NCI-H2196 treated with DMSO at 0.1 percent for 48 hours (cell line): Measurements from ENCODE around the gene ATPAF1.

Experiments used
- DNase-seq: peaks from one replicate; lab custom pipeline; 2025; ENCODE audit not compliant: unreplicated experiment; lab: John Stamatoyannopoulos, UW

Gene ATPAF1

DNA sequence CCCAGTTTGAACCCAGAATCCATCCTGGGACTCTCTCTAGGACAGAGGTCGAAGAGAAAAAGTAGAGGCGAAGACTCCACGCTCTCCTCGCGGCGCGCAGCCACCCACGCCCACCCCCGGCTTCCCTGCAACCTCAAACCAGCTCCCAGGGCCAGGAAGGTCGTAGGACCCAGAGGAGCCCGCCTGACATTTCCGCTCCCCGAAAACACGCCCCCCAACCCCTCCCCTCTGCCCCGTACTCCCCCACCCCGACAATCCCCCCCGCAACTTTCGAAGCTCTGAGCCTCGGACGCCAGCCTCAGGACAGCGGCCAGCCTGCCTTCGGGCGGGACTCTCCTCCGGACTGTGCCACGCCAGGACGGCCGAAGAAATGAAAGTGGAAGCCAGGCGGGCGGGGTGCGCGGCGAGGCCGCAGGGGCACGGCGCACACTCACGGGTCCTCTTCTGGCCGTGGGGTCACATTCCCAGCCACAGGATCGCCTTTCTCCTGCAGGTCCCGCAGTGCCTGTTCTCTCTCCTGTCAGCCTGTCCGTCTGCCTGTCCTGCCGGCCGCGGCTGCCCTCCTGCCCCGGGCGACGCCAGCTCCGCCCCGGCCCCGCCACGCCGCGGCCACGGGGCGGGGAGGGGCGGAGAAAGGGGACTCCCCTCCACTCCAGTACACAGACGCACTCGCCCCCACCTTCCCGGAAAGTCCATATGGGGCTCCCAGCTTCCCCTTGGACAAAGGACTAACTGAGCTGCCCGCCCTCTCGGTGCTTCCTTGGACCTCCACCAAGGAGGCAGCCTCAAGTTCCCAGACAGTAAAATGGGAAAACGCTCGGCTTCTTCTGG lies 51.7 kb downstream of the ATPAF1 start, which contains the start of gene MOB3C:
TSS of gene MOB3C (minus strand) at position 535 of the 831 bp plus-strand sequence. CDS start 3,490 bp downstream, outside the sequence.
- DNase-seq = peak; percentile 15

DNA sequence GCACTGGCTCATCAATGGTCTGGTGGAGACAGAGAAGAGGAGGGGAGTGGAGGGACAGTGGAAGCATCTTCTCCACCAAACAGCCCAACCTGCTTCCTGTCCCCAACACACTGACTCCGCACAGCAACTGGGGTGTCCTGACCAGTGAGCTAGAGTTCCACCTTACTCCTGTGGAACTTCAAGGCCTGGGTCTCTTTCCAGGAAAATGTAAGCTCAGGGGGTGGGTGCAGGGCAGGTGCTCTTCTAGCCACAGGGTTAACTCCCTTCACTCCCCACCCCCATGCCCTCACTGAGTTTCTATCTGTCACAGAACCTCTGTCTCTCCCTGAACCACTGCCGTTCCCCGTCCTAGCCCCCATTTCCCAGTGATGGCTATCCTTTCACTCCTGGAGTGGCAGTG lies 52.4 kb downstream of the ATPAF1 start:
- DNase-seq = no peak

DNA sequence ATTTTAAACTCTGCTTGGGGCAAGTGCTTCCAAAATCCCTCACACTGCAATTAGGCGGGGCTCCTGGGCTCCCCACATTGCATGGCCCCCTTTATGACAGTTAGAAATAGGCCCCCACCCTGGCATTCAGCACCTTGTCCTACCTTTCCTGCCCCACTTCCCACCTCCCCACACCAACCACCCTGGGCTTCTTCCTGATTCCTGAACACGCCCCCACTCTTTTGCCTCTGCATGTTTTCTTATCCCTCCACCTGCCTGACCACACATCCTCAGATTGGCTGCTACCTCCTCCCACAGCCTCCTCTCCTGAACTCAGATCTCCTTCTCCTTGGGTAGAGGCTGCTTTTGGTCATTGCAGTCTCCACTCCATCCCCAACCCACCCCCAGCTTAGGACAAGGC lies 53.1 kb downstream of the ATPAF1 start:
- DNase-seq = no peak

DNA sequence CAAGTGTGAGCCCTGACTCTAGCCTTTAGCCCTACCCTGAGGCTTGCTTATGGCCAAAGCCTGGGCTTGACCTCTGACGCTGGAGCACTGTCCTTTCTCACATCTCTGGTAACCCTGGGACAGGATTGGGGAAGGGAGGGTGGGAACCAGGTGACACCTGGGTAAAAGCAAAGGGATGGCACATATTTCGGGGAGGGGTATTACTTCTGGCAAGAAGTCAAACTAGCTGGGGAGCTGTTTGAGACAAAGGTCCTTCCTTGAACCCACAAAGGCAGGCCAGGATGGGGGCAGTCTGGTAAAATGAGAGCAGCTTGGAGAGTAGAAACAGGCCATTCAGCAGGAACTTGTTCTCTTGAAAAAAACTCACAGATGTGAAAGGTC lies 53.6 kb downstream of the ATPAF1 start:
- no peak for DNase-seq

DNA sequence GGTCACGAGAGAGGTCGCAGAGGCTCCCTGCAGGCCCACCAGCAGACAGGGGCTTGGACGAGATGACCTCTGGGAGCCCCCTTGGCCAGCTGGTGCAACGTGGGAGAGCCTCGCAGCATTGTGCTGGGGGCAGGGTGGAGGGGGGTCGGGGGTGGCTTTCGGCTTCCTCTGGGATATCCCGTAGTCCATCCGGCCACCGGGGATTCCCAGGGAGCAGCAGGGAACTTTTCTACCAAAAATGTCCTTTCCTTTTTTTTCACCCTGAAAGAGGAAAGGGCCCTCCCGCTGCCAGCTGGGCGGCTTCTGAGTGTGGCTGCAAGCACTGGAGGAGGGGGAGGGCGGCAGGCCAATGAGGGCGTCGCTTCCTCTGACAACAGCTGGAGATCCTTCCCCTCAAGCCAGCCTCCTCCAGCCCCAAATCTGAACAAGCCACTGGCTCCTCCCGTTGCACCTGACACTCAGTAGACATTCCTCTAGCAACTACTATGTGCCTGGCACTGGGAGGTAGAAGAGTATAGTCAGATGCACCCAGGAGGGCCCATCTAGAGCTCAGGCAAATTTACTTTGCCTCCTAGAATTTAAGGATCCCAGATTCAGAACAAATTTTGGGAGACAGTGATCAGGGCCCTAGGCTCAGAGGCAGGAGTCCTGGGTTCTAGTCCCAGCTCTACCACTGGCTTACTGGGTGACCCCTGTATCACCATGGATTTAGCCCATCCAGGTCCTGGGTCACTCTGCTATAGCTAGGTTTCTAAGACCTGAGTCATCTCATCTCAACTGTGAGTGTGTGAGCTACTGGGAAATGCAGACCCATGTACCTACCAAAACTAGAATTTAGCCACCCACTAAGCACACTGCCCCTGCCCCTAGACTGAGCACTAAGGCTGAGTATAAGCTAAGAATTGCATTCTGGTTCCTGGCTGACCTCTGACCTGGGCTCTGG lies 54.2 kb downstream of the ATPAF1 start:
- DNase-seq = peak; percentile 20

DNA sequence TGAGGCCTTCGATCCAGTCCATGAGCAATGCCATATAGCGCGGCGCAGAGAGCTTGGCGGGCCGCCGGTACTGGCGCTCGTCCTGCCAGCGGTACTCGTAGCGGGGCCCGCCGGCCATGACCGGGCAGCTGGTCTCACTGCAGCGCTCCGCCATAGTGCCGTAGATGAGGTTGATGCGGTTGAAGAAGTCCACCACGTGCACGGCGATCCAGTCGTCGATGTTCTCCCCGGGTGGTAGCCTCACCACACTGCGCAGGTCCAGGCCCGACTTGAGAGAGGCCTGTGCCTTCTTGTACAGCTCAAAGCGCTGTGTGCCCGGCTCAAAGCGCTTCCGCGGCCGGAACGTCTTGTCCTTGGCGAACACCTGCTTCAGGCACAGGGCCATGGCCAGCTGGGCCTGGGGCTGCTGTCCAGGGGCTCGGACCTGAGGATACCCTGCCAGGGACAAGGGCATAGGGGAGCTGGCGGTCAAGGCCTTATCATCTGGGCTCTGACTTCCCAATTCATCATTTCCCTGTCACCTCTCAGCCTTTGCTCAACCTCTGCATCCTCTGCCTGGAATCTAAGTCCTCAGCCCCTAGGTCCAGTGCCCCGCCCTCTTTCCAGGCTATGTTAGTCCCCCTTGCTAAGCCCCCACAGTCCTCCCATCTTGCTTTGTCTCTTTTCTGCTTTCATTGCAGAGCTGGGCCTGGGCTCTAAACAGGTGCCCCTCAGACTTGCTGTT lies 55.1 kb downstream of the ATPAF1 start:
- DNase-seq = no peak

DNA sequence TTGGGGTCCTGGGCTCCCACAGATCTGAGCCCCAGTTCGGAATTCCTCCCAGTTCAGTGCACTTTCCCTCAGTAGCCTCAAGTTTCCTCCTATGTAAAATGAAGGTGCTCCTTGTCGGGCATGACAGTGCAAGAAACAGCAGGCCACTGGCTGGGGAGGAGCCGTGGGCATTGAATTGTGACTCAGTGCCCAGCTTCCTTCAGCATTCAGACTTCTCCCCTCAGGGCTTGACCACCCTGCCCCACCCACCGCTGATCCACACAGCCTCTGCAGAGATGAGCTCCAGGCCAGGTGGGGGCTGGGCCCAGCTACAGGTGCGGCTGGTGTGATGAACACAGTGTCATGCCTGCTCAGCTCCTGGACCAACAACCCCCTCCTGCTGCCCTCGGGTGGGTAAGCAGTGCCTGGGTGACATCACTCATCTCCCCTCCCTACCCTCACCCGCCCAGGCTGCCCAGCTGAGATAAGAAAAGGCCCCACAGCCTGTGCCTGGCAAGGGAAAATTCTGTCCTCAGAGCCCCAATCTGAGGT lies 56.4 kb downstream of the ATPAF1 start:
- no peak for DNase-seq

DNA sequence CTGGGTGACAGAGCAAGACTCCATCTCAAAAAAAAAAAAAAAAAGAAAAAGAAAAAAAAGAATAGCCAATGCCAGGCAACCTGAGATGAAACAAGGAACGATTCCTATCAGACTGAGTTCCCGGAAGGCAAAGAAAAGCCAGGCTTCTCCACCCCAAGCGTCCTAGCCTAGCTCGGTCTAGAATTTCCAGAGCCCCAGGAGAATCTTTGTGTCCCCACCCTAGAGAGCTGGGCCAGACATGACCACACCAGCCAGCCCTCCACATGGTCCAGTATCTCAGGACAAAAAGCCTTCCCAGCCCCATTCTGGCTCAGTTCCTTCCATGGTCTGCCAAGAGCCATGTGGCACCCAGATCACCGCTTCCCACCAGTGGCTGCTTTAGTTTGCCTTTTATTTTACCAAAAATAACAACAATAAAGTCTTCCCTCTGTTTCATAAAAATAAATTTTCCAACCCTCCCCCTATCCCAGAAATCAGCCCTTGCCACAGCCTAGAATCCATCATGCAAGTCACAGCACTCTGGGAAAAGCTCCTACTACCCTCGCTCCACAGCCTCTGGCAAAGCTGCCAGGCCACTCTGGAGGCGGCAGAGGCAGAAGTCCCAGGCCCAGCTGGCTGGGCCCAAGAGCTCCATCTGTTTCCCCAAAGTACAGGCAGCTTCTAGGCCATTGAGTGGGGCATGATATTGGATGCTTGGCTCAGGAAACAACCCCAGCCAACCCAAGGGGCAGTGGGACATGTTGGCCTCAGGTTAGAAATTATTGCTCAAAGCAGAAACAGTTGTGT lies 60.6 kb downstream of the ATPAF1 start:
- no peak for DNase-seq

DNA sequence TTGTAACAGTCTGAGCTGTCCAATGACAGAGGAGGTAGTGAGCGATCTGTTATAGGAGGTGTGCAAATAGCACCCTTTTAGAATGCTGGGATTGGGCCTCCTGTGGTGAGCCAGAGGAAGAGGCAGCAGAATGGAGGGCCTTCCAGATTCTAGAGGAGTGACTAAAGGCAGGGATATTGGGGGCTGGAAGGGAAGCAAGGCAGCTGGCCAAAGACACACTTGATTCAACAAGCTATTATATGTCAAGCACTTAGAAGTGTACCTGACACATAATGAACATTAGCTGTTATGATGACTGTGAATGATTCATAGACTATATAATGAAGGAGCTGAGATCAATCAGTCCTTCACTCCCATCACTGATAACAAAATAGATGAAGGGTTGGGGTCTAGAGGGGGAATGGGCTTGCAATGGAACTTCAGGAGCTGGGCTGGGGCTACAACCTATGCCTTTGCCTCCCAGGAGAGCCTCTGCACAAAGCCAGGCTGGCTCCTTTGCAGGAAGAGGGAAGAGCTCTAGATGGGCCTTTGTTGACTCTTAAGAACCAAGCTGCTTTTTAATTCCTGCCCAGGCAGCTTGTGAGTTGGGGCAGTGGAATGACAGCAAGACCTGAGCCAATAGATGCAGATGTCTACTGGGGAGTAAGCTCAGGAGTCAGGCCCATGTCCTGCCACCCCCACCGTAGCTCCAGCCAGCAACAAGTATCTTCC lies 61.8 kb downstream of the ATPAF1 start:
- DNase-seq = peak; percentile 38

DNA sequence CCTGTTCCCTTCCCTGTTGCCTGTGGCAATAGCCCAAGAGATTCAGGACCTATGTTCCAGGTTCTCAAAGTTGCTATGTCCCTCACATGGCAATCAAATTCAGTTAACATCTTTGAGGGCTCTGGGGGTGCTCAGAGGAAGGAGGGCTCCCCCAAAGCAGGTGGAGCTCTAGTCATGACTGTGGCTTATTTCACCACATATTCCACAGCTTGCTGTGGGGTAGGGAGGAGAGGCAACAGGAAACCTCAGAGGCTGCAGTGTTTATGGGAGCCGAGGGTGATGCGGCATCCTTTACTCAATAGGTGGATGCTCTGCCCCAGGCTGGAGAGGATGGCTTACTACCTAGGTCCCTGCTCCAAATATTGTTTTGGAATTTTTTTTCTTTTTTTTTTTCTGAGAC lies 62.9 kb downstream of the ATPAF1 start:
- DNase-seq = no peak

DNA sequence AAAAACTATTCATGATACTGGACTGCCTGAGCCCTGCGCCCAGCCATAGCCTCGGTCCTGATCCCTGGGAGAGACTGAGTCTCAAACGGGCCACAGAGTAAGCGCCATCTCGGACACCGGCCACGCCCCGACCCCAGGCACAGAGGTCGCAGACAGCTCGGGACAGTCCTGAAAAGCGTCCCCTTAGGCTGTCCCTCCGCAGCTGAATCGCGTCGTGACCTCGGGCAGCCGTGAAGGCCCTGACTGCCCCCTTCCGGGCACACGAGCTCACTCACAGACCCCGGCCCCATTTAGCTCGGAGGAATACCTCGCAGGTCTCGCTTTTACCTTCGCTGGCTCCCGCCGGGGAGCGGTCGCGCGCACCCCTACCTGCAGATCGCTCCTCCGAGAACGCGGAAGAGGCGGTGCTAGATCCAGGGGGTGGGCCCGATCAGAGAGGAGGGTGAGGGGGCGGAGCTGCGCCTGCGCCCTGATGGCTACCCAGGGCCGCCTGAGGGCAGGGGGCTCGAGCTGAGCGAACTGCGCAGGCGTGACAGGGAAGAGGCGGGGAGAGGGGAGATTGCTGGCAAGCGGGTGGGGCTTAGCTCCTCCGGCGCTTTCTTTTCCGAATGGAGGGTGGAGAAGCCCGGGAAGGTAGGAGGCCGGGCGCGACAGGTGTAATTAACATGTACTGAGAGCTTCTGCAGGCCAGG lies 64.2 kb downstream of the ATPAF1 start, which contains the start of gene MKNK1:
TSS of gene MKNK1 (minus strand) at position 411 of the 692 bp plus-strand sequence. CDS start 20,941 bp downstream, outside the sequence.
- DNase-seq = peak; percentile 90

DNA sequence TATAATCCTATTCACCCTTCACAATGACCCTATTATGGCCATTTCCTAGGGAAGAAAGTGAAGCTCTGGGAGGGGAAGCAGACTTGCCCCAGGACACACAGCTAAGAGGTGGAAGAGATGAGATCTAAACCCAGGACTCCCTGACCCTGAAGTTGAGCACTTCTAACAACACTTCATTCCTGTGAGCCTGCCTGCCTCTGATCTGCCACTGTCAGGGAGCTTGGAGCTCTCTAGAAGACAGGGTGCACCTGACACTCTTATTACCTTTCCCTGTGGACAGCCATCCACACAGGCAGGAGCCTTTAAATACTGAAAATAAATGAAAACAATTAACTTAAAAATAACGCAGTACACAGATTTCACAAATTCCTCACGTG lies 64.7 kb downstream of the ATPAF1 start:
- no peak for DNase-seq

DNA sequence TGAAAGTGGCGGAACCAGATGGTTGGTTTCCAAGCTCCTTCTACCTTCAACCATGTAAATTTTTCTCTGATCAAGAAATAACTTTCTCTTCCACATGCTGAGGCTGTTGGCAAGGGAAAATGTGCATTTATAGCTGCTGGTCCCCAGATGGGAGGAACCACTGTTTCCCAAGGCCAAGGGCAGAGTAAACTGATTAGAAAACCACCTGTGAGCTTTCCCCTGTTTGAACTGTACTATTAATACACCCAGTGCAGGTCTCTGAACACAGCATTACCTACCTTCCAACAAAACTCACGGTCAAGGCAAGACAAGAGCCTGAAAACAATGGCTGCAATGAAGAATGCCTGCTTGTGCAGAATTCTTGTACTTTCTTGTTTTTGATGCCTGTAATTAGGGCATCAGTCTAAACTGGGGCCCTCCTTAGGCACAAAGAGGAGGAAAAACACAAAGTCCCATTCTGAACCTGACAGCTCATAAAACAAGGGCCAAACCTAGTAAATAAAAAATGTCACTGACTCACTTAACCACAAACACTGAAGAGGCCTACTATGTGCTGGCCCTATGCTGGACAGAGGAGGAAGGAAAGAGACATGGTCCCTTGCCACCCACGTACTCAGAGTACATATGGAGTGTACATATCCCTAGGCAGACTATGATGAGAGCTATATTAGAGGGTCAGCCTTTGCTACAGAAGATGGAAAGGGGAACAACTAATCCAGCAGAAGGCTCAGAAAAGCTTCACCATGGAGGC lies 66.7 kb downstream of the ATPAF1 start:
- DNase-seq = no peak

DNA sequence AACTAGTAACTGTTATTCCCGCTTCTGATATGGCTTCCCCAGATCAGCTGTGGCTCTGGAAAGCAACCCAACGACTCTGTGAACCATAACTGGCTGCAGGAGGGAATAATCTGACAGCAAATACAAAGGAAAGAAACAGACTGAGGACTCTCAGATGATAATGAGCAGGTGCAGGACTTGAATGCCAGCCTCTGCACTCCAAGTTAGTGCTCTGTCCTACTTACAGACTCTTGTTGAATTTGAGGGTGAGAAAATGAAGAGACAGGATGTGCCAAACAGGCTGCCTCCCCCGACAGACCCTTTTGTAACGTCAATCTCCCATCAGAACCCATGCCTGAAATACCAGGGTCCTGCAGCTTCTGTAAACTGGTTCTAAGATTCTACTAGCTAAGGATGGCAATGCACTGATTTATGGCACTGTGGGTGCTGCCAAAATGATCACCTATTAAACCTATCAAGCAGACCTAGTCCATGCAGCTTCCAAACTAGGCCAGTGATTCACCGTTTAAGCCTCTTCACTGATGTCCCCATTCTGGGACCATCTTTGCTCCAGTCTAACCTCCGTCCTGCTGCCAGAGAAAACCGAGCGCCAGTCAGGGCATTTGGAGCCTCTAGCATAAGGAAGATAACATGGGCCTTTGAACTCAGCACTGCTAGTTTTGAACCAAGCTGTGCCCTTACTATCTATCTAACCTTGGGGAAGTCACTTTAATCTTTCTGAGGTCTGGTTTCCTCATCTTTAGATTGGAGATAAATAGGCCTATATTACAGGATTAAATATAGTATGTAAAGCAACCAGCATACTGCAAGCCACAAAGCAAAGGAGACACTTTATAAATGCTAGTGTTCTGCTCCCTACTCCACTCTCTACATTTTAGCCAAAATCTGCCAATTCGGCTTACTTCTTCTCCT lies 68.8 kb downstream of the ATPAF1 start:
- no peak for DNase-seq

DNA sequence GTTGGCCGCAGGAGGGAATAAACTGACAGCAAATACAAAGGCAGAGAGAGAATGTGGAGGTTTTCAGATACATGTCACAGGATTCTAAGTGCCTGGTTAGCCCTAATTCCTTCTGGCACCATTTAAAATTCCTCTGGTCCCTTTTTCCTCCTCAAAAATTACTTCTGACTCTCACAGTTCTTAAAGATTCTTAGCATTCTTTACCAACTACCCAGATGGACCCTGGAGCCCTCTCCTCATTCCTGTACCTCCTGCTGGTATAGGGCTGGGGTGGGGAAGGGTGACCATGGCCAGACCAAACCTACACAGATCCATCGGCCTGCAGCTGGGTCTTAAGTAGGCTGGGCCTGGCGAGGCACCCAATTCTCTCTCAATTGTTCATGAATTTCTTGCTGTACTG lies 71.3 kb downstream of the ATPAF1 start:
- no peak for DNase-seq

DNA sequence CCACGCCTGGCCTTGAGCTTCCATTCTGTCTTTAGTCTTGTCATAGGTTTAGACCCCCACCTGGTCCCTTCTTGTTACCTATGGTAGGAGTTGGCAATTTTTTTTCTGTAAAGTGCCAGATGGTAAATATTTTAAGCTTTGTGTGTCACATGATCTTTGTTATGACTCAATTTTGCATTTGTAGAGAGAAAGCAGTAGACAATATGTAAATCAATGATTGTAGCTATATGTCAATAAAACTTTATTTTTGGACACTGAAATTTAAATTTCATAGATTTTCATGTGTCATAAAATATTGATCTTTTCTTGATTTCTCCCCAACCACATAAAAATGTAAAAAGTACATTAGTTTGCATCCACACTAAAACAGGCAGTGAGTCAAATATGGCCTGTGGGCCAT lies 72.1 kb downstream of the ATPAF1 start:
- DNase-seq = no peak

DNA sequence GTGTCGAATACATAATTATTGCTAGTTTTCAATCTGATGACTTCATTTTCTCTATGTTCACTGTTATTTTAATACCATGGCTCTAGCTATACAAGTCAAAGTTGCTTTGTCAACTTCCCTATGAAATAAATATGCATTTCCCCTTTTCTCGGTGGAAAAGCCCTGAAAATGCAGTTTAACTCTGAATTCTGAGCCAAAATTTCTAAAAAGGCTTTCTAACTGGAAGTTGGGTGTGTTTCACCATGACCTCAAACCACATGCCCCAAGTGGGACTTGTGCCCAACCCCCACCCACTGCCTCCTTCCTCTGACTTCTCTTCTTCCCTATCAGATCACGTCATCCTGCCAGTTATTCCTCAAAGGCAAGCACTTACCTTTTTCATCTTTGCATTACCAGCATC lies 73.0 kb downstream of the ATPAF1 start:
- no peak for DNase-seq
